Activated CD8-positive, alpha-beta T cell treated with anti-CD3 and anti-CD28 coated beads for 36 hours (primary cell): ENCODE data around the gene USP21. TPM values are rescaled to one million over a fixed set of nuclear protein-coding genes. Genes with fewer than 3 reads are reported as not detected.

Experiments used
- ATAC-seq: fragments of 200-7000 bp; cut with Tn5 transposase; one replicate; pipeline ENCODE4 v1.10.0; 2021; ENCODE audit warnings: mild to moderate bottlenecking, moderate library complexity
- CTCF ChIA-PET: fragments of 350-600 bp; sonication (Branson Sonifier 250); formaldehyde crosslinking; loops from one replicate; lab custom pipeline; 2021; ENCODE audit warnings: antibody characterized with exemption; lab: Charles Lee
- POLR2A ChIA-PET: fragments of 350-600 bp; sonication (Branson Sonifier 250); formaldehyde crosslinking; loops from one replicate; lab custom pipeline; 2021; ENCODE audit warnings: antibody characterized with exemption; lab: Charles Lee
- DNase-seq: peaks from one replicate; pipeline ENCODE4 v3.0.0-alpha.2; 2020
- H3K27ac Mint-ChIP-seq: one replicate; pipeline ENCODE4 v1.8.0; 2021; ENCODE audit warnings: mild to moderate bottlenecking, mixed read lengths
- H3K27me3 Mint-ChIP-seq: one replicate; pipeline ENCODE4 v1.8.0; 2021; ENCODE audit warnings: mixed read lengths
- H3K36me3 Mint-ChIP-seq: one replicate; pipeline ENCODE4 v1.8.0; 2021; ENCODE audit warnings: low read depth, mixed read lengths
- H3K4me1 Mint-ChIP-seq: one replicate; pipeline ENCODE4 v1.8.0; 2021; ENCODE audit warnings: low read depth, mixed read lengths
- H3K4me3 Mint-ChIP-seq: one replicate; pipeline ENCODE4 v1.8.0; 2021; ENCODE audit warnings: mild to moderate bottlenecking, moderate library complexity, mixed read lengths
- H3K9me3 Mint-ChIP-seq: one replicate; pipeline ENCODE4 v1.8.0; 2021; ENCODE audit warnings: mixed read lengths
- CTCF ChIP-seq: fragments of 200-600 bp; IDR thresholded peaks from one replicate; pipeline ENCODE4 v1.8.0; 2022; ENCODE audit warnings: antibody characterized with exemption, mild to moderate bottlenecking
- intact Hi-C: fragments of 100-400 bp; cut with micrococcal nuclease; formaldehyde crosslinking; loops from one replicate; pipeline ENCODE4 v1.10.0; 2022
- total RNA-seq, 2 experiments: library from RNA; stranded (reverse); gene quantifications; one replicate each; pipeline ENCODE4 v1.2.3, GENCODE V29; 2021

USP21 gene
- total RNA-seq, 2 experiments from 2014 or later = 24.4 to 26.7 TPM

GRCh38 chr1:161127649-161128048 is 31.7 kb upstream of the USP21 start:
- DNase-seq (no peak), ATAC-seq (no peak)
- POLR2A ChIA-PET = interaction anchor here (0.6 to 2.8 kb wide), 6 partner anchors 10 to 58 kb away, joined by 3 to 13 read pairs (median 4); partner anchors contain the start of genes ARHGAP30, NIT1 and PFDN2
- TF ChIP-seq CTCF = no peak
- no peaks in the 10 kb centered on the region for H3K27me3 Mint-ChIP-seq
- H3K27ac Mint-ChIP-seq = peak overlapping the region; percentile 73
- CTCF ChIA-PET = interaction anchor here (0.8 to 1.8 kb wide), 8 partner anchors 9 to 65 kb away, joined by 3 to 7 read pairs (median 3); partner anchors contain the start of genes KLHDC9, NIT1 and PFDN2
- peaks cover 50% of the 10 kb centered on the region for H3K4me1 Mint-ChIP-seq
- H3K9me3 Mint-ChIP-seq = no peaks in the 10 kb centered on the region
- peaks cover 61% of the 10 kb centered on the region for H3K36me3 Mint-ChIP-seq
- no peak overlapping the region for H3K4me3 Mint-ChIP-seq
- intact Hi-C loops = no loop called here

- ChIA-PET POLR2A (interaction anchor here (0.9 kb wide), 1 partner anchor 83 kb away, joined by 3 read pairs; the partner anchor contains the start of gene USF1), CTCF (interaction anchor here (0.7 to 1.7 kb wide), 5 partner anchors 9 to 175 kb away, joined by 3 to 6 read pairs (median 3); partner anchors contain the start of genes ITLN2, NIT1 and PFDN2)
- H3K4me3 Mint-ChIP-seq = no peak overlapping the region
- intact Hi-C loops = no loop called here
- H3K27me3 Mint-ChIP-seq = no peaks in the 10 kb centered on the region
- DNase-seq = no peak
- H3K4me1 Mint-ChIP-seq = peaks cover 46% of the 10 kb centered on the region
- no peak for TF ChIP-seq CTCF
- H3K9me3 Mint-ChIP-seq = no peaks in the 10 kb centered on the region
- peak overlapping the region; percentile 58 for H3K27ac Mint-ChIP-seq
- H3K36me3 Mint-ChIP-seq = peaks cover 52% of the 10 kb centered on the region
- no peak for ATAC-seq
Observed at GRCh38 chr1:161128591-161129420, 30.5 kb upstream of the USP21 start.

- no peak for ATAC-seq
- peak overlapping the region; percentile 55 for H3K27ac Mint-ChIP-seq
- no peak for TF ChIP-seq CTCF
- POLR2A ChIA-PET = interaction anchor here (0.6 to 1.0 kb wide), 3 partner anchors 24 to 689 kb away, joined by 3 to 4 read pairs (median 3); no protein-coding TSS in a partner anchor
- CTCF ChIA-PET = interaction anchor here (1.1 kb wide), 1 partner anchor 29 kb away, joined by 3 read pairs; no protein-coding TSS in a partner anchor
- no peak overlapping the region for H3K4me3 Mint-ChIP-seq
- peaks cover 43% of the 10 kb centered on the region for H3K36me3 Mint-ChIP-seq
- H3K9me3 Mint-ChIP-seq = no peaks in the 10 kb centered on the region
- intact Hi-C loops = no loop called here
- no peaks in the 10 kb centered on the region for H3K27me3 Mint-ChIP-seq
- DNase-seq = no peak
- peaks cover 49% of the 10 kb centered on the region for H3K4me1 Mint-ChIP-seq
Observed at GRCh38 chr1:161130266-161130665, 29.0 kb upstream of the USP21 start.

- no peak overlapping the region for H3K4me3 Mint-ChIP-seq
- H3K4me1 Mint-ChIP-seq = peaks cover 46% of the 10 kb centered on the region
- ChIA-PET POLR2A (interaction anchor here (0.8 to 3.6 kb wide), 5 partner anchors 12 to 58 kb away, joined by 3 to 23 read pairs (median 6); partner anchors contain the start of gene UFC1), CTCF (interaction anchor here (1.1 to 3.0 kb wide), 4 partner anchors 34 to 134 kb away, joined by 3 to 10 read pairs (median 5); partner anchors contain the start of genes KLHDC9 and PPOX)
- no peak for TF ChIP-seq CTCF
- H3K27ac Mint-ChIP-seq = no peak overlapping the region
- H3K9me3 Mint-ChIP-seq = no peaks in the 10 kb centered on the region
- no peaks in the 10 kb centered on the region for H3K27me3 Mint-ChIP-seq
- peaks cover 38% of the 10 kb centered on the region for H3K36me3 Mint-ChIP-seq
- DNase-seq (peak; percentile 28), ATAC-seq (no peak)
- intact Hi-C loops = no loop called here
Observed at GRCh38 chr1:161131523-161132409, 27.5 kb upstream of the USP21 start.
